GM12891 (cell line): ENCODE measurements around the gene SDK1. TPM values are rescaled to one million over a fixed set of nuclear protein-coding genes. Genes with fewer than 3 reads are reported as not detected.

Experiments used
- DNase-seq: peaks from one replicate; pipeline ENCODE4 v3.0.0; 2011; ENCODE audit warnings: low spot score; ENCODE audit not compliant: insufficient read length
- FAIRE-seq: peaks from 2 replicates; lab custom pipeline; 2011; peaks lifted over from hg19 to GRCh38; lab: Jason Lieb, UNC
- PAX5 ChIP-seq: IDR thresholded peaks from 2 replicates; pipeline ENCODE4 v1.6.1; 2011; ENCODE audit warnings: low read length, moderate library complexity, mild to moderate bottlenecking; ENCODE audit not compliant: insufficient read depth, severe bottlenecking
- POLR2A ChIP-seq: IDR thresholded peaks from 2 replicates; pipeline ENCODE4 v1.6.1; 2011; ENCODE audit warnings: low read depth, low read length, control low read depth
- POLR2AphosphoS5 ChIP-seq: IDR thresholded peaks from 2 replicates; pipeline ENCODE4 v1.6.1; 2011; ENCODE audit warnings: low read depth, low read length, control low read depth
- POU2F2 ChIP-seq: IDR thresholded peaks from 2 replicates; pipeline ENCODE4 v1.6.1; 2011; ENCODE audit warnings: low read depth, mild to moderate bottlenecking, control low read depth, low read length, moderate library complexity
- SPI1 ChIP-seq: IDR thresholded peaks from 2 replicates; pipeline ENCODE4 v1.6.1; 2011; ENCODE audit warnings: low read depth, low read length, control low read depth
- TAF1 ChIP-seq: IDR thresholded peaks from 2 replicates; pipeline ENCODE4 v1.6.1; 2011; ENCODE audit warnings: low read depth, low read length, control low read depth
- polyA plus RNA-seq: library from polyadenylated mRNA; unstranded; fragments of >200 nt; gene quantifications from one replicate; pipeline ENCODE4 v1.2.1, GENCODE V29; 2012; ENCODE audit warnings: low read depth, missing spikeins, inconsistent platforms; ENCODE audit not compliant: missing spikeins

Gene SDK1, protein sequence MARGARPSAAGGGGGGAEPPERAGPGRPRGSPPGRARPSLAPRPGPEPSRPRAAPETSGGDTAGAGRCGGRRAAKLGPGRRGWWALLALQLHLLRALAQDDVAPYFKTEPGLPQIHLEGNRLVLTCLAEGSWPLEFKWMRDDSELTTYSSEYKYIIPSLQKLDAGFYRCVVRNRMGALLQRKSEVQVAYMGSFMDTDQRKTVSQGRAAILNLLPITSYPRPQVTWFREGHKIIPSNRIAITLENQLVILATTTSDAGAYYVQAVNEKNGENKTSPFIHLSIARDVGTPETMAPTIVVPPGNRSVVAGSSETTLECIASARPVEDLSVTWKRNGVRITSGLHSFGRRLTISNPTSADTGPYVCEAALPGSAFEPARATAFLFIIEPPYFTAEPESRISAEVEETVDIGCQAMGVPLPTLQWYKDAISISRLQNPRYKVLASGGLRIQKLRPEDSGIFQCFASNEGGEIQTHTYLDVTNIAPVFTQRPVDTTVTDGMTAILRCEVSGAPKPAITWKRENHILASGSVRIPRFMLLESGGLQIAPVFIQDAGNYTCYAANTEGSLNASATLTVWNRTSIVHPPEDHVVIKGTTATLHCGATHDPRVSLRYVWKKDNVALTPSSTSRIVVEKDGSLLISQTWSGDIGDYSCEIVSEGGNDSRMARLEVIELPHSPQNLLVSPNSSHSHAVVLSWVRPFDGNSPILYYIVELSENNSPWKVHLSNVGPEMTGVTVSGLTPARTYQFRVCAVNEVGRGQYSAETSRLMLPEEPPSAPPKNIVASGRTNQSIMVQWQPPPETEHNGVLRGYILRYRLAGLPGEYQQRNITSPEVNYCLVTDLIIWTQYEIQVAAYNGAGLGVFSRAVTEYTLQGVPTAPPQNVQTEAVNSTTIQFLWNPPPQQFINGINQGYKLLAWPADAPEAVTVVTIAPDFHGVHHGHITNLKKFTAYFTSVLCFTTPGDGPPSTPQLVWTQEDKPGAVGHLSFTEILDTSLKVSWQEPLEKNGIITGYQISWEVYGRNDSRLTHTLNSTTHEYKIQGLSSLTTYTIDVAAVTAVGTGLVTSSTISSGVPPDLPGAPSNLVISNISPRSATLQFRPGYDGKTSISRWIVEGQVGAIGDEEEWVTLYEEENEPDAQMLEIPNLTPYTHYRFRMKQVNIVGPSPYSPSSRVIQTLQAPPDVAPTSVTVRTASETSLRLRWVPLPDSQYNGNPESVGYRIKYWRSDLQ (N-terminal part only)
- 0.26 TPM for polyA plus RNA-seq

DNA sequence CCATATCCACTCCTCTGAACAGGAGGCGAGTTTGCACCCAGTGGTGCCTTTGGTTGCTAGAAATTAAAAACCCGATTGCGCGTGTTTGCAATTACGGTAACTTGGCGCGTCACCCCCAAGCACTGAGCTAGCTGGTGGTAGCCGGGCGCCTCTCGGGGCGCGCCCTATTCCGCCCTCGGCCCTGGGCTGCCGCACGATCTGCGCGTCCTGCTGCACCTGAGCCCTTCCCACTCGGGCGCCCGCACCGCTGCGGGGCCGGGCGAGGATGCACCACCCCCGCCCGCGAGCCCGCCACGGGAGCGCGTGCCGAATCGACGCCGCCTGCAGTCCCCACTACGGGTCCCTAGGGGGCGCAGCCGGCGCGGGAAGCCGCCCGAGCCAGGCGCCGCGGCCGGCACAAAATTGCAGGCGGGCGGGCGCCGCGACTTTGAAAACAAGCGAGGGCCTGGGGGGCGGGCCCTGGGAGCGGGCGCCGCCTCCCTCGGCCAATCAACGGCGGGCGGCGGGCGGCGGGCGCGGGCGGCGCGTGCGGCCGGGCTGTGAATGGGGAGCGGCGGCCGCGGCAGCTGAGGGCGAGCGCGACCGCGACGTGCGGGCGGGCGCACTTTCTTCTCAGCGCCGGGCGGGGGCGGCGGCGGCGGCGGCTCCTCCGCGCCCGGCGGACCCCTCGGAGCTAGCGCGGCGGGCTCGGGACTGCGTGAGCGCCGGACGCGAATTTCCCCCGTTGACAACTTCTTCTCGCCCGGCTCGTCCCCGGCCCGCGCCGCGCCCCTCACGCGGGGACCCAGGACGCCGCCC, at the start of gene SDK1:
Gene SDK1 (plus strand): TSS at position 602 of the 798 bp plus-strand sequence. CDS start 335 bp downstream, outside the sequence.
- FAIRE-seq, result no peak

DNA sequence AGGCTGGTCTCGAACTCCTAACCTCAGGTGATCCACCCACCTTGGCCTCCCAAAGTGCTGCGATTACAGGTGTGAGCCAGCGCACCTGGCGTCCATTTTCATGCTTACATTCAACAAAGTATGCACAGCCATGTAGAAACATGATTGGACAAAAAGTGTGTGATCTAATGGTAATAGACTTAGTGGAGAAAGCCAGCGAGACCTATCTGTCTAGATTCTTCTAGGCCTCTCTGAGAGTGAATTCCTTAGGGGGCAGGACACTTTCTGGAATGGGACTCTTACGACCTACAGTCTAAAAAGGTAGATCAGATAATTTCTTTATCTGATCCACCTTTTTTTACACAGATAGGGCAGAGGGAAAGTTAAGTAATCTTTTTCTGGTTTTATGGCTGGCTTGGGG, 46.3 kb upstream of the SDK1 start:
- FAIRE-seq, result no peak

More for the DNA sequence above, at the start of gene SDK1:
- TF ChIP-seq POLR2AphosphoS5 (no peak), SPI1 (no peak), TAF1 (no peak), POU2F2 (no peak), PAX5 (no peak), POLR2A (no peak)
- peak; percentile 74 for DNase-seq

DNA sequence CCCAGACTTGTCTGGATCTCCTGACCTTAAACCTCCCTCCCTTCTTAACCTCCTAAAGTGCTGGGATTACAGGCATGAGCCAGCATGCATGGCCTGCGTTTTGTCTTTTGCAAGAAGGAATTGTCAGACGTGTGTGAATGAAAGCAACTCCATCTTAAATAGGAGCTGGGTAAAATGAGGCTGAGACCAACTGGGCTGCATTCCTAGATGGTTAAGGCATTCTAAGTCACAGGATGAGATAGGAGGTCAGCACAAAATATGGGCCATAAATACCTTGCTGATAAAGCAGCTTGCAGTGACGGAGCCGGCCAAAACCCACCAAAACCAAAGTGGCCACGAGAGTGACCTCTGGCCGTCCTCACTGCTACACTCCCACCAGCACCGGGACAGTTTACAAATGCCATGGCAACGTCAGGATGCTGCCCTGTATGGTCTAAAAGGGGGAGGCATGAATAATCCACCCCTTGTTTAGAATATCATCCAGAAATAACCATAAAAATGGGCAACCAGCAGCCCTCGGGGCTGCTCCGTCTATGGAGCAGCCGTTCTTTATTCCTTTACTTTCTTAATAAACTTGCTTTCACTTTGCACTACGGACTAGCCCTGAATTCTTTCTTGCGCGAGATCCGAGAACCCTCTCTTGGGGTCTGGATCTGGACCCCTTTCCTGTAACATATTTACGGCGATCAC, 41.2 kb upstream of the SDK1 start:
- FAIRE-seq, result no peak
- TF ChIP-seq POU2F2, result no peak
- no peak for TF ChIP-seq SPI1
- no peak for TF ChIP-seq POLR2A
- no peak for TF ChIP-seq PAX5
- no peak for TF ChIP-seq TAF1
- no peak for DNase-seq

More for the DNA sequence above, 46.3 kb upstream of the SDK1 start:
- no peak for DNase-seq
- TF ChIP-seq POLR2A (no peak), POLR2AphosphoS5 (no peak), PAX5 (no peak), TAF1 (no peak), SPI1 (no peak), POU2F2 (no peak)

DNA sequence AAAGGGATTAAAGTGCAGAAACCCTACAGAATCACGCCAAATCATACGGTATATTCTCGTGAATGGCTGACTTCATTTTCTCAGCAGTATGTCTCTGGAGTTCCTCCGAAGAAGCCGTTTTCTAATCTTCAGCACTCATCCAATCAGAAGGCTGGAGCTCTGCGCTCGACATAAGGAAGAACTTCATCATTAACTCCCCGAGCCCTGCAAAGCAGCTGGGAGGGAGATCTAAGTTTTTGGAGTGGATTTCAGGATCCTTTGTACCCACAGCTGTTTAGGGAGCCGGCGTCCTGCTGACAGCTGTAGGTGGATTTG, 40.7 kb upstream of the SDK1 start:
- FAIRE-seq (no peak), DNase-seq (no peak)
- TF ChIP-seq POLR2AphosphoS5, result no peak
- TF ChIP-seq TAF1, result no peak
- no peak for TF ChIP-seq POLR2A
- no peak for TF ChIP-seq PAX5
- TF ChIP-seq POU2F2, result no peak
- TF ChIP-seq SPI1, result no peak

DNA sequence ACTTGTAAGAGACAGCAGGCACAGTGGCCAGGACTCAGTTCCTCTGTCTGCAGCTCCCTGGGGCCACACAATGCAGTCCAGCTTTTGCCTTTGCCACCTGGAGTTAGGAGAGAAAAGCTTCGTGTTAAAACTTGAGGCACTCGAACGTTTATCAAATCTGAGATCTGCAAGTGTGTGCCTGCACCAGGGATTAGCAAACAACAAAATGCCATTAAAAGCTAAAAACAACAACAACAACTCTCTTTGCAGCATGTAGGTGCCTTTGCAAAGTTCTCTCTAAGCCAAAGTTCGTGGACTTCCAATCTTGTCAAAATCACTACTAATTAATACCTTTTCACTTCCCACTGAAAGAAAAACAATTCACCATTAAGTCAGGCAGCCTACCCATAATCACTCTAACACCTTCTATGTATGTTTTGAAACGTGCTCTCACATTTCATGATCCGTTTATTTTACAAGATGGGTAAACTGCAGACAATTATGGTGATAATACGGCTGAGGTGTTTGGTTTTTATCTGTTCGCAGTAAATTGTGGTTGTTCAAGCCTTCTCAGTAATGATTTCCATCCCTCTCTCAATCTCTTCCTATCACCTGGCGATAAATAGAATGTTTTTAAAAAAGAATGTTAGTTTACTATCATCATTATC, 36.2 kb upstream of the SDK1 start:
- FAIRE-seq, result no peak
- TF ChIP-seq SPI1 (no peak), POU2F2 (no peak), TAF1 (no peak), POLR2AphosphoS5 (no peak), PAX5 (no peak)
- DNase-seq, result no peak

DNA sequence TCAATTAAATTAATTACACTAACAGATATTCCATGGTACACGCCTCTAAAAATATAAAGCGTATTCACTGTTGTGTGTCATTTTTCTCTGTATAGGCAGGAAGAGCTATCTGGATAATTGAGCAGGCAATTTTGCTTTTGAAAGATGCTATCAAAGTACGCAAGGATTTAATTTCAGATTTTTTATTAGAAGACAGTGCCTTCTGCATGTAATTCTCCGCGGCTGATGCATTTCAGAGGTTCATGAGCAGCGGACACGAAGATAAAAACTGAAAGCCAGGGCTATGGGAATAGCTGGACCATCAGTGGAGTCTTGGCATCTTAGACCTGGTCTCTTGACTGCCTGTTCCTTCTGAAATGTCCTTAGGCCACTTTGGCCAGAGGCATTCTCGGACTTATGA, 35.7 kb upstream of the SDK1 start:
- TF ChIP-seq PAX5 (no peak), SPI1 (no peak), POU2F2 (no peak)
- FAIRE-seq (no peak), DNase-seq (no peak)

DNA sequence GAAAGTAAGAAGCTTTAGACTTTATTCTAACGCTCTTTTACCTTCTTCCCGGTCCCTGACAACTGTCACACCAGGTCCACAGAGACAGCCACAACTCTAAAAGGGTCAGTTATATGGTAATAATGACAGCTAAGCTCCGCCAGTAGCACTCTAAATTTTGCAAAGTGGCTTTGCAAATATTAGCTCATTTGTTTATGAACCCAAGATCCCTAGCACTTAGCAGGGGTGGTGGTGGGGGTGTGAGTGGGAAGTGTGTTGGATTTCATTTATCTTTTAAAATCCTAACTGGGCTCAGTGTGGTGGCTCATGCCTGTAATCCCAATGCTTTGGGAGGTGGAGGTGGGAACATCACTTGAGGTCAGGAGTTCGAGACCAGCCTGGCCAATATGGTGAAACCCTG, 34.8 kb upstream of the SDK1 start:
- DNase-seq (no peak), FAIRE-seq (no peak)
- TF ChIP-seq POLR2AphosphoS5 (no peak), POU2F2 (no peak), POLR2A (no peak), TAF1 (no peak)

DNA sequence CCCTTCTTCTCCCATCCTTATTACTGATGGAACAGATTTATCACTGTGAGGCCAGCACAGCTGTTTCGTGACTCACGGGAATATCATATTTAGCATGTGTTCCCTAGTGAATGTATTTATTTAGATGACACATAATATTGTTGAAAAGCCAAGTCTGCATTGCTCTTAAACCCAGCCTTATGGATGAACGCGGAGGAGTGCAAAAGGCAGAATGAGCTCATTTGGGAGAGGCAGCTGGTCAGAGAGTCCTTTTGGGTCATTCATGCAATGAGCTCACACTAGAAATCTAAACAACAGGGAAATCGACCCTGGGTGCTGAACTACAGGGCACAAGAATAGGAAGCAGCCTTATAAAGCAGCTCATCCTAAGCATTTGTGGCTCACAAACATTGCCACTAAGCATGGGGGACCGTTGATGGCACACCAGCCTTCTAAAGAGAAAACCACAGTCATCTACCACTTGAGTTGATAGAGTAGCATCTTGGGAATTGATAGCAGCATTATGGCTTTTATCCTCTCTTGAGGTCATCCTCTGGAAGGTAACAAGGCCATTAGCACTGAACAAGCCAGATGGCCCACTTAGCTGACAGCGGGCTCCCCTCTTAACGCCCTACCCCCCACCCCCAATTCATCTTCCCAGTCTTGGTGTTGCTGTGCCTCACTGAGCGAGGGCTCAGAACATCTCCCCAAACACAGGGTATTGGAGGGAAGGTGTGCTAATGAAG, 32.9 kb upstream of the SDK1 start:
- TF ChIP-seq POLR2A (no peak), POLR2AphosphoS5 (no peak), POU2F2 (no peak), PAX5 (no peak), TAF1 (no peak), SPI1 (no peak)
- DNase-seq (no peak), FAIRE-seq (no peak)
